Activated B cell treated with CpG ODN at 0.5 μM for 24 hours (primary cell): ENCODE data around the gene UBASH3A. TPM values are rescaled to one million over a fixed set of nuclear protein-coding genes. Genes with fewer than 3 reads are reported as not detected.

ENCODE experiments used
- ATAC-seq: fragments of 200-7000 bp; cut with Tn5 transposase; one replicate; pipeline ENCODE4 v1.10.0; 2021; ENCODE audit warnings: low read depth, mild to moderate bottlenecking, moderate library complexity
- CTCF ChIA-PET: fragments of 350-600 bp; sonication (Branson Sonifier 250); formaldehyde crosslinking; loops from one replicate; lab custom pipeline; 2021; ENCODE audit warnings: antibody characterized with exemption; lab: Charles Lee
- POLR2A ChIA-PET: fragments of 350-600 bp; sonication (Branson Sonifier 250); formaldehyde crosslinking; loops from one replicate; lab custom pipeline; 2021; ENCODE audit warnings: antibody characterized with exemption; lab: Charles Lee
- DNase-seq: peaks from one replicate; pipeline ENCODE4 v3.0.0; 2022
- H3K27ac Mint-ChIP-seq: one replicate; pipeline ENCODE4 v1.8.0; 2020; ENCODE audit warnings: mixed read lengths
- H3K27me3 Mint-ChIP-seq: one replicate; pipeline ENCODE4 v1.8.0; 2021; ENCODE audit warnings: mixed read lengths
- H3K36me3 Mint-ChIP-seq: one replicate; pipeline ENCODE4 v1.8.0; 2021; ENCODE audit warnings: low read depth, mixed read lengths
- H3K4me1 Mint-ChIP-seq: one replicate; pipeline ENCODE4 v1.8.0; 2021; ENCODE audit warnings: mixed read lengths
- H3K4me3 Mint-ChIP-seq: one replicate; pipeline ENCODE4 v1.8.0; 2020; ENCODE audit warnings: mild to moderate bottlenecking, mixed read lengths
- H3K9me3 Mint-ChIP-seq: one replicate; pipeline ENCODE4 v1.8.0; 2020; ENCODE audit warnings: mixed read lengths
- intact Hi-C: fragments of 100-400 bp; cut with micrococcal nuclease; formaldehyde crosslinking; loops from one replicate; pipeline ENCODE4 v1.15.1; 2024
- total RNA-seq: library from RNA; stranded (reverse); gene quantifications from 2 replicates; pipeline ENCODE4 v1.2.3, GENCODE V29; 2022
- TF ChIP-seq, protein P1 (sequence below): fragments of 200-600 bp; IDR thresholded peaks from one replicate; pipeline ENCODE4 v1.8.0; 2022; ENCODE audit warnings: antibody characterized with exemption, mild to moderate bottlenecking

Gene UBASH3A
- total RNA-seq, 1 donor from 2014 or later, result not detected

DNA sequence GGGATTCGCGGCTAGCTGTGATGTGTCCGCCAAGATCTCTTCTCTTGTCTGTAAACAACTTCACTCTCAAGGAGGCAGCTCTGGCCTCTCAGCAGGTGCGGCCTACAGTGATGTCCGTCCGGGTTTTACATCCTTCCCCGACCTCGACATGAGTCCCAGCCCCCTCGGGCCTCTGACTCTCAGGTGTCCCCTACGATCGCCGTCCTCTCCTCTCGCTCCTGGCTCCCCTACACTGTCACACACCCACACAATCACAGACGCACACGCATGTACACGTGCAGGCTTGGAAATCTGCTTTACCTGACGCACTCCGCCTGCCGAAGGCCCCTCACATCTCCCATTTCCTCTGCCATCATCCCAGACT is 93.1 kb downstream of the UBASH3A start:
- TF ChIP-seq, protein P1, sequence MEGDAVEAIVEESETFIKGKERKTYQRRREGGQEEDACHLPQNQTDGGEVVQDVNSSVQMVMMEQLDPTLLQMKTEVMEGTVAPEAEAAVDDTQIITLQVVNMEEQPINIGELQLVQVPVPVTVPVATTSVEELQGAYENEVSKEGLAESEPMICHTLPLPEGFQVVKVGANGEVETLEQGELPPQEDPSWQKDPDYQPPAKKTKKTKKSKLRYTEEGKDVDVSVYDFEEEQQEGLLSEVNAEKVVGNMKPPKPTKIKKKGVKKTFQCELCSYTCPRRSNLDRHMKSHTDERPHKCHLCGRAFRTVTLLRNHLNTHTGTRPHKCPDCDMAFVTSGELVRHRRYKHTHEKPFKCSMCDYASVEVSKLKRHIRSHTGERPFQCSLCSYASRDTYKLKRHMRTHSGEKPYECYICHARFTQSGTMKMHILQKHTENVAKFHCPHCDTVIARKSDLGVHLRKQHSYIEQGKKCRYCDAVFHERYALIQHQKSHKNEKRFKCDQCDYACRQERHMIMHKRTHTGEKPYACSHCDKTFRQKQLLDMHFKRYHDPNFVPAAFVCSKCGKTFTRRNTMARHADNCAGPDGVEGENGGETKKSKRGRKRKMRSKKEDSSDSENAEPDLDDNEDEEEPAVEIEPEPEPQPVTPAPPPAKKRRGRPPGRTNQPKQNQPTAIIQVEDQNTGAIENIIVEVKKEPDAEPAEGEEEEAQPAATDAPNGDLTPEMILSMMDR, result no peak
- H3K27ac Mint-ChIP-seq, result peak overlapping the region; percentile 83
- POLR2A ChIA-PET, result interaction anchor here (0.7 to 2.1 kb wide), 7 partner anchors 15 to 100 kb away, joined by 3 to 9 read pairs (median 5); partner anchors contain the start of gene SLC37A1
- H3K4me1 Mint-ChIP-seq, result peaks cover 13% of the 10 kb centered on the region
- H3K36me3 Mint-ChIP-seq, result no peaks in the 10 kb centered on the region
- H3K4me3 Mint-ChIP-seq, result peak overlapping the region; percentile 88
- ATAC-seq (no peak), DNase-seq (no peak)
- no peaks in the 10 kb centered on the region for H3K9me3 Mint-ChIP-seq
- no peaks in the 10 kb centered on the region for H3K27me3 Mint-ChIP-seq
- intact Hi-C loops, result loop anchor here (1.0 to 5.0 kb wide), 9 partner anchors 8 to 618 kb away; partner anchors contain the start of genes PKNOX1 and PRDM15
- CTCF ChIA-PET, result interaction anchor here (0.9 to 1.4 kb wide), 2 partner anchors 15 to 39 kb away, joined by 3 to 4 read pairs; no protein-coding TSS in a partner anchor

Other genes with a start within 250 kb of the UBASH3A start
- 2.3 and 3.4 TPM in 2 replicates for gene ABCG1, start 184.8 kb upstream of the UBASH3A start, total RNA-seq
- not detected in 2 replicates for gene TFF3, start 88.5 kb upstream of the UBASH3A start, total RNA-seq
- not detected in 2 replicates for gene TFF2, start 52.9 kb upstream of the UBASH3A start, total RNA-seq
- gene TFF1, start 37.4 kb upstream of the UBASH3A start, total RNA-seq, result not detected in 2 replicates
- 0.22 TPM in 1 of 2 replicates, not detected in the other for gene TMPRSS3, start 7.8 kb upstream of the UBASH3A start, total RNA-seq
- gene RSPH1, start 92.3 kb downstream of the UBASH3A start, total RNA-seq, result 0.38 TPM in 1 of 2 replicates, not detected in the other
- 39.8 and 47.9 TPM in 2 replicates for gene SLC37A1, start 110.0 kb downstream of the UBASH3A start, total RNA-seq
- gene PDE9A, start 249.7 kb downstream of the UBASH3A start, total RNA-seq, result 0.58 and 0.83 TPM in 2 replicates